HL-60 (cell line): ENCODE measurements around the gene ZNF768.
"Not testable (repeated sequence)": the region's sequence is repeated elsewhere in the genome, so short reads cannot be mapped to it uniquely, and the experiment has no call there.

ENCODE experiments used
- DNase-seq, 2 experiments: peaks; one replicate each; pipeline ENCODE4 v3.0.0-alpha.2; 2010 to 2020; ENCODE audit warnings: low read depth in 1 of 2, low spot score in 1 of 2
- H3K27ac ChIP-seq: fragments of 250-450 bp; sonication (Bioruptor Pico); replicated peaks from 2 replicates; pipeline ENCODE4 v1.5.1; 2020; ENCODE audit warnings: mild to moderate bottlenecking, moderate library complexity
- H3K27me3 ChIP-seq: fragments of 250-450 bp; sonication (Bioruptor Pico); 2 replicates; pipeline ENCODE4 v1.5.1; 2021; ENCODE audit warnings: mild to moderate bottlenecking, moderate library complexity; ENCODE audit not compliant: insufficient read depth, poor library complexity, severe bottlenecking
- H3K4me3 ChIP-seq: replicated peaks from 2 replicates; pipeline ENCODE4 v1.5.1; 2011; ENCODE audit warnings: mild to moderate bottlenecking, control low read depth, low read length; ENCODE audit not compliant: insufficient read depth
- GABPA ChIP-seq: IDR thresholded peaks from 2 replicates; pipeline ENCODE4 v1.6.1; 2012; ENCODE audit warnings: low read depth
- POLR2AphosphoS5 ChIP-seq: IDR thresholded peaks from 2 replicates; pipeline ENCODE4 v1.6.1; 2012; ENCODE audit warnings: low read depth
- SPI1 ChIP-seq: IDR thresholded peaks from 2 replicates; pipeline ENCODE4 v1.6.1; 2012; ENCODE audit warnings: low read depth, mild to moderate bottlenecking, borderline replicate concordance
- TF ChIP-seq, protein P1 (sequence below): IDR thresholded peaks from one replicate; pipeline ENCODE4 v1.5.1; 2011; ENCODE audit warnings: low read length, control low read depth, inconsistent platforms; ENCODE audit not compliant: insufficient read depth
- TF ChIP-seq, protein P2 (sequence below): IDR thresholded peaks from 2 replicates; pipeline ENCODE4 v1.6.1; 2012; ENCODE audit warnings: low read depth; ENCODE audit not compliant: insufficient replicate concordance

ZNF768 gene

DNA sequence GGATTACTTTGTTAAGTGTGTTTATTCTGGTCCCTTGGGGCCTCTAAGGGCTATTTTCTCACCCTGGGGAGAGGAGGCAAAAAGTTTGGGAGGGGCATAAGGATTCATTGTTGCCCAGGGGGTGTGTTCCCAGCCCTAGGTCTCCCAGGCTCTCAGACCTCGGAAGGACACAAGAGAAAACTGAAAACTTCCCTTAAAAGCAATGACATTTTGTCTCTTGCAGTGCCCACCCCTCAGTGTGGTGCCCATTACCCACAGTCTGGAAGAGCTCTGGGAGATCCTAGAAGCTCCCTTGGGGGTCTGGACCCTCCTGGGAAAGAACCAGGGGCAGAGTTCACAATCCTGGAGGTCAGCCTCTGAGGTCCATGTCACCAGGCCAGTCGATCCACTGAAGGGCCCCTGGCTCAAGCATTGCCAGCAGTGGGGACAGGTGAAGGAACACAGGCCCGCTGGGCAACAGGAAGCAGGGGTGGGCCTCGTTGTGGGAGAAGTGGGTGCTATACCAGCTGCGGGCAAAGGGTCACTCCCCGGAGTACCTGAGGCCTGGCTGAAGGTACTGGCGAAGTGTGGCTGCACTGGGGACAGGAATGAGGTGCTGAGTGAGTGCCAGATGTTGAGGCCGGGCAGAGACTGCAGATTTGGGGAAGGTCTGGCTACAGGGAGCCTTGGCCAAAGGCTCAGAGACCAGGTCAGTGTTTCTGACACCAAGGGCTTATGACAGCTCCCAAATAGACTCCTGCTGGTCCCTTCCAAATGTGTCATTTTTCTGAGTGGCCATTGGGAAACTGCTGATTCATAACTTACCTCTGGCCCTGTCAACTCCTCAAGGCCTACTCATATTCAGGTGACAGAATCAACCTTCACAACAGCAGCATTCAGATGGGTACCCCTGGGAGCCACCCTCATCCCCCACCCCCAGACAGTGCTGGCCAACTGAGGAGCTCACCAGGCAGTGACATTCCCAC lies 12.9 kb upstream of the ZNF768 start:
- H3K27me3 ChIP-seq = no peaks in the 10 kb centered on the region
- TF ChIP-seq POLR2AphosphoS5 (no peak), GABPA (no peak)
- no peak for DNase-seq
- no peak overlapping the region for H3K27ac ChIP-seq
- no peak overlapping the region for H3K4me3 ChIP-seq

DNA sequence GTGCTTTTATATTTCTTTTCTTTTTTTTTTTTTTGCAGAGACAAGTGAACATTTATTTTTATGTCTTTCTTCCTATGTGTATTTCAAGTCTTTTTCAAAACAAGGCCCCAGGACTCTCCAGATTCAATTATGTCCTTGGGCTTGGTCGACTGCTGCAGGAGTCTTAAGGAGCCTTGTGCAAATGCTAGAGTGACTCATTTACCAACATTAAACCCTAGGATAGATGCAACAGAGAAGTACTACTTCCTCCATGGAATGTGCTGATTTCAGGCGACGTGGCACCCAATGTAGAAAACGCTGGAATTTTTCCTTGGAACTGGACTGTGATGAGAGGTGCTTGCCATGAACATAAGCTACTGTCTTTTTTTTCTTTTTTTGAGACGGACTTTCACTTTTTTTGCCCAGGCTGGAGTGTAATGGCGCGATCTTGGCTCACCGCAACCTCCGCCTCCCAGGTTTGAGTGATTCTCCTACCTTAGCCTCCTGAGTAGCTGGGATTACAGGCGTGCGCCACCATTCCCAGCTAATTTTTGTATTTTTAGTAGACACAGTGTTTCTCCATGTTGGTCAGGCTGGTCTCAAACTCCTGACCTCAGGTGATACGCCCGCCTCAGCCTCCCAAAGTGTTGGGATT lies 10.1 kb upstream of the ZNF768 start:
- H3K4me3 ChIP-seq = peak overlapping the region; percentile 56; the same call in 1 of the 2 replicates
- not testable (repeated sequence) for DNase-seq, H3K27me3 ChIP-seq
- peak overlapping the region; percentile 95 for H3K27ac ChIP-seq

DNA sequence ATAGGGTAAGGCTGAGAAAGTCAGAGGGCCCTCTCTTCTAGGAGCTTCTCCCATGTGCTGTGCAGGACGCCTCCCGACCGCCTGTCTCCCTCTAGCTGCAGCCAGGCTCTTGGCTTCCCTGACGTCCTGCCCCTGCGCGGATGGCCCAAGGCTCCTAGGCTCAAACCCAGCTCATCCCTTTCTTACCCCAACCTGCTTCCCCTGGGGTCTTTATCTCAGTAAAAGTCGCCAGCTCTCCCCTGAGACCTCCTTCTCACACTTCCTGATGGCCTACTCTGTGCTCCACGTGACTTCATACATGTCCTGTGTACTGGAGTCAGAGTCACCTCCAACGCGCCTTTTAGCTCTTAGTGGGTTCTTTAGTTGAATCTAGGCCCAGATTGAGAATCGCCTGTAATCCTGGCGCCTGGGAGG lies 9.4 kb upstream of the ZNF768 start:
- TF ChIP-seq GABPA = no peak
- TF ChIP-seq, protein P1, sequence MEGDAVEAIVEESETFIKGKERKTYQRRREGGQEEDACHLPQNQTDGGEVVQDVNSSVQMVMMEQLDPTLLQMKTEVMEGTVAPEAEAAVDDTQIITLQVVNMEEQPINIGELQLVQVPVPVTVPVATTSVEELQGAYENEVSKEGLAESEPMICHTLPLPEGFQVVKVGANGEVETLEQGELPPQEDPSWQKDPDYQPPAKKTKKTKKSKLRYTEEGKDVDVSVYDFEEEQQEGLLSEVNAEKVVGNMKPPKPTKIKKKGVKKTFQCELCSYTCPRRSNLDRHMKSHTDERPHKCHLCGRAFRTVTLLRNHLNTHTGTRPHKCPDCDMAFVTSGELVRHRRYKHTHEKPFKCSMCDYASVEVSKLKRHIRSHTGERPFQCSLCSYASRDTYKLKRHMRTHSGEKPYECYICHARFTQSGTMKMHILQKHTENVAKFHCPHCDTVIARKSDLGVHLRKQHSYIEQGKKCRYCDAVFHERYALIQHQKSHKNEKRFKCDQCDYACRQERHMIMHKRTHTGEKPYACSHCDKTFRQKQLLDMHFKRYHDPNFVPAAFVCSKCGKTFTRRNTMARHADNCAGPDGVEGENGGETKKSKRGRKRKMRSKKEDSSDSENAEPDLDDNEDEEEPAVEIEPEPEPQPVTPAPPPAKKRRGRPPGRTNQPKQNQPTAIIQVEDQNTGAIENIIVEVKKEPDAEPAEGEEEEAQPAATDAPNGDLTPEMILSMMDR = peak; percentile 19
- peak; percentile 76 for TF ChIP-seq POLR2AphosphoS5
- TF ChIP-seq SPI1 = no peak
- DNase-seq = peak; percentile 64 to 86
- no peaks in the 10 kb centered on the region for H3K27me3 ChIP-seq
- peak overlapping the region; percentile 56 for H3K4me3 ChIP-seq
- peak overlapping the region; percentile 95 for H3K27ac ChIP-seq

DNA sequence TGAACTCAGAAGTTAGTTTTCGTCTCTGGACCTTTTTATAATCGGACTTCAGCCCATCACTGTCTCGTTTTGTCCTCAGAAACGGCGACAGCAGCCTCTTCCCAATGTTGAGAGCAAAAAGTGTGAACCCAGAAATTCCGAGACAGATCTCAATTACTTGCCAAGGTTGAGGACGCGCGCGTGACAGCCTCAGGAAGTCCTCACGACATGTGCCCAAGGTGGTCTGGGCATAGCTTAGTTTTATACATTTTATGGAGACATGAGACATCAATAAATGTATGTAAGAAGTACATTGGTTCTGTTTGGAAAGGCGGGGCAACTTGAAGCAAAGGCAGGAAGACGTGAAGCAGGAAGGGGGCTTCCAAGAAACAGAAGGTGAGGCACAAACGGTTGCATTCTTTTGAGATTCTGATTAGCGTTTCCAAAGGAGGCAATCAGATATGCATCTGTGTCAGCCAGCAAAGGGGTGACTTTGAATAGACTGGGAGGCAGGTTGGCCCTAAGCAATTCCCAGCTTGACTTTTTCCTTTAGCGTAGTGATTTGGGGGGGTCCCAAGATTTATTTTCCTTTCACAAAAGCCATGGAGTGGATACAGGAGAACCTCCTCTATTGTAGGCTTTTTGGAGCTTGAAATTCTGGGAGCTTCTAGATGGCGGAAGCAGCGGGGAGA lies 8.9 kb upstream of the ZNF768 start:
- H3K27me3 ChIP-seq = no peaks in the 10 kb centered on the region
- H3K4me3 ChIP-seq = peak overlapping the region; percentile 56
- DNase-seq = no peak
- peak overlapping the region; percentile 95 for H3K27ac ChIP-seq
- peak; percentile 84; the same call in 1 of the 2 replicates for TF ChIP-seq POLR2AphosphoS5
- TF ChIP-seq, protein P2, sequence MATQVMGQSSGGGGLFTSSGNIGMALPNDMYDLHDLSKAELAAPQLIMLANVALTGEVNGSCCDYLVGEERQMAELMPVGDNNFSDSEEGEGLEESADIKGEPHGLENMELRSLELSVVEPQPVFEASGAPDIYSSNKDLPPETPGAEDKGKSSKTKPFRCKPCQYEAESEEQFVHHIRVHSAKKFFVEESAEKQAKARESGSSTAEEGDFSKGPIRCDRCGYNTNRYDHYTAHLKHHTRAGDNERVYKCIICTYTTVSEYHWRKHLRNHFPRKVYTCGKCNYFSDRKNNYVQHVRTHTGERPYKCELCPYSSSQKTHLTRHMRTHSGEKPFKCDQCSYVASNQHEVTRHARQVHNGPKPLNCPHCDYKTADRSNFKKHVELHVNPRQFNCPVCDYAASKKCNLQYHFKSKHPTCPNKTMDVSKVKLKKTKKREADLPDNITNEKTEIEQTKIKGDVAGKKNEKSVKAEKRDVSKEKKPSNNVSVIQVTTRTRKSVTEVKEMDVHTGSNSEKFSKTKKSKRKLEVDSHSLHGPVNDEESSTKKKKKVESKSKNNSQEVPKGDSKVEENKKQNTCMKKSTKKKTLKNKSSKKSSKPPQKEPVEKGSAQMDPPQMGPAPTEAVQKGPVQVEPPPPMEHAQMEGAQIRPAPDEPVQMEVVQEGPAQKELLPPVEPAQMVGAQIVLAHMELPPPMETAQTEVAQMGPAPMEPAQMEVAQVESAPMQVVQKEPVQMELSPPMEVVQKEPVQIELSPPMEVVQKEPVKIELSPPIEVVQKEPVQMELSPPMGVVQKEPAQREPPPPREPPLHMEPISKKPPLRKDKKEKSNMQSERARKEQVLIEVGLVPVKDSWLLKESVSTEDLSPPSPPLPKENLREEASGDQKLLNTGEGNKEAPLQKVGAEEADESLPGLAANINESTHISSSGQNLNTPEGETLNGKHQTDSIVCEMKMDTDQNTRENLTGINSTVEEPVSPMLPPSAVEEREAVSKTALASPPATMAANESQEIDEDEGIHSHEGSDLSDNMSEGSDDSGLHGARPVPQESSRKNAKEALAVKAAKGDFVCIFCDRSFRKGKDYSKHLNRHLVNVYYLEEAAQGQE = peak; percentile 62
- TF ChIP-seq, protein P1 = no peak

DNA sequence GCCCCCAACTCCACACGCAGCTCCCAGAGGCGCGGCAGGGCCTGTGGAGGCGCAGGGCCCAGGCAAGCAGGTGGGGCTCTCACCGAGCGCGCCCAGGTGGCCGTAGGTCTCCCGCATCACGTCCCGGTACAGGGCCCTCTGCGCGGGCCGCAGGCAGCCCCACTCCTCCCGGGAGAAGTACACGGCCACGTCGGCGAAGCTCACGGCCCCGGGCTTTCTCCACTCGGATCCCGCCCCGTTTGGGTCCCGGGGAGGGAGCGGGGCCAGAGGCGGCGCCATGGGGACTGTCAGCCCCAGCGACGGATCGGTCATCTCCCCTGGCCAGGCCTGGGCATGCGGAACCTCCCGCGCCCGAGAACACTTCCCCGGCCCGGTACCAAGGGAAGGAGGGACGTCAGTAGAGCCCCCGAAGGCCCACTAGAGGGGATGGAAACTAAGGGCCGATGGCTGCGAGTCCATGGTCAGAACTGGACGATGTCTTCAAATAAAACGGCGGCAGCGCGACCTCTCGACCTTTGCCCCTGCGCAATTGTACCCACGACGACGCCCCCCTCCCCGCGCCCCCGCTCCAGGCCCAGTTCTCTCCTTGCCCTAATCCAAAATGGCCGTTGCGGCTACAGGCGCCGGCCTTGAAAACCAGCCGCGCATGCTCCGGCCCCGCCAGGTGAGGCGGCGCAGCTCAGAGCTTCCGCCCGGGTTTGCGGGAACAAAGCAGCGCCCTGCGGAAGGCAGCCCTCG lies 8.2 kb upstream of the ZNF768 start, which contains the start of gene ZNF747:
ZNF747 (minus strand) TSS at position 491 of the 738 bp plus-strand sequence; CDS start at position 312, 179 bp downstream.
- Histone ChIP-seq H3K27me3 (no peaks in the 10 kb centered on the region), H3K4me3 (peak within 1 kb of the TSS; percentile 56), H3K27ac (peak within 1 kb of the TSS; percentile 95)
- DNase-seq = peak; percentile 83 to 90
- TF ChIP-seq SPI1 = no peak; the same call in 1 of the 2 replicates
- TF ChIP-seq, protein P2 = peak; percentile 39
- TF ChIP-seq, protein P1 = no peak
- TF ChIP-seq POLR2AphosphoS5 = no peak; the same call in 1 of the 2 replicates
